Breast epithelium (tissue), 3 donors: ENCODE data around the gene HDAC4.

Experiments used
- CTCF ChIP-seq, 3 donors: fragments of 450-650 bp; IDR thresholded peaks; one replicate each; pipeline ENCODE4 v1.5.1; 2016 to 2017; ENCODE audit warnings: antibody characterized with exemption in 3 of 3, mild to moderate bottlenecking in 3 of 3, moderate library complexity in 3 of 3
- POLR2A ChIP-seq: fragments of 450-650 bp; IDR thresholded peaks from one replicate; pipeline ENCODE4 v1.6.1; 2016; ENCODE audit warnings: antibody characterized with exemption, mild to moderate bottlenecking, moderate library complexity
- POLR2AphosphoS5 ChIP-seq, 3 donors: sonication (generic); formaldehyde crosslinking; IDR thresholded peaks; one replicate each; pipeline ENCODE4 v1.6.1; 2017; ENCODE audit warnings: antibody characterized with exemption in 3 of 3

GRCh38 chr2:239442192-239442591 lies 41.4 kb upstream of the HDAC4 start:
- TF ChIP-seq CTCF (IDR thresholded peaks at IDR 0.05) (no peak), POLR2A (no peak), POLR2AphosphoS5 (IDR thresholded peaks at IDR 0.05) (no peak)
